ENCODE results near the gene TGM5. TPM values are rescaled to one million over a fixed set of nuclear protein-coding genes. Genes with fewer than 3 reads are reported as not detected.

Gene TGM5
- total and polyA plus RNA-seq, 2 donors (not counting 3 experiments of a cell fraction or from before 2014, with no cell fraction given): not detected

DNA sequence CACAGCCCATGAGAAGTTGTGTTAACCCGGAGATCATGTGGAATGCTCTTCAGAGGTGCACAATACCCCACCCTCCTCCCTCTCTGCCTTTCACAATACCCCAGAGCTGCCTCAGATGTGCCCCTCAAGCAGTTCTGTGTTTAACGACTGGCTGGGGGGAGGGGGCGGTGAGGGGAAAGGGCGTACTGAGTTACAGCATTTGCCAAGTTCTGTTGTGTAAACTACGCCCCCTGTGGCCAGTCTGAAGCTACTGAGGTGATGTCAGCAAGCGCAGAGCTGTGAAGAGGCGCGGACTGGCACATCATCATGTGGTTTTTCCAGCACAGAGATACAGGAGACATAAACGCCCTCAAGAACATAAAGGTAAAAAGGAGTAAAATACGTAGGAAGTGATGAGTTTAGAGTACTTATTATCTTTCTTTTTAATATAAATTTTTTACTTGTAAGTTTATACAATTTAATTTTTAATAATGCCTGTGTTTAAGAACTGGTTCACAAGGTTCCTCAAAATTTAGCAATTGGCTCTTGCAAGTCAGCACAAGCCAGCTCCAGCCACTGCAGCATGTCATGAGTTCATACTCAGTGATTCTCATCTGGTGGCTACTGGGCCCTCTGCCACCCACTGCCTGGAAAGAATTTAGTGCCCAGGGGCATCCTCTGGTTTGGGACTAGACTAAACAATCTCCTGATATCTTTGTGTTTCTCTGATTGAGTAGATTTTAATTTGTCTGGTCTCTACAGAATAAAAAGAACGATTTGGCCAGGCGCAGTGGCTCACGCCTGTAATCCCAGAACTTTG, 47.6 kb downstream of the TGM5 start:
- Histone ChIP-seq H3K9me3 (replicated peaks; ENCODE audit: control insufficient read depth, insufficient read depth, low read length) (no peaks in the 10 kb centered on the region), H3K4me1 (ENCODE audit: control insufficient read depth, extremely low read depth, insufficient read depth, low read length) (no peaks in the 10 kb centered on the region), H4K20me1 (replicated peaks; ENCODE audit: control insufficient read depth, extremely low read depth, insufficient read depth, low read length) (no peaks in the 10 kb centered on the region), H3K4me3 (replicated peaks in 1 of 3; ENCODE audit: insufficient read depth in 1 of 3, low read depth in 1 of 3, low read length in 3 of 3) (no peak overlapping the region), H2AFZ (ENCODE audit: low read depth, low read length) (no peak overlapping the region), H3K27ac (ENCODE audit: insufficient read depth, low read depth, low read length) (no peak overlapping the region), H3K9ac (replicated peaks; ENCODE audit: extremely low read depth, insufficient read depth, low read length) (no peak overlapping the region), H3K79me2 (ENCODE audit: control insufficient read depth, insufficient read depth, low read length) (no peaks in the 10 kb centered on the region), H3K4me2 (ENCODE audit: insufficient read depth, low read length) (no peak overlapping the region), H3K9me1 (replicated peaks; ENCODE audit: control insufficient read depth, extremely low read depth, insufficient read depth, low read length) (no peaks in the 10 kb centered on the region), H3K27me3 (ENCODE audit: control insufficient read depth in 2 of 2, insufficient read depth in 2 of 2, low read length in 2 of 2) (peaks cover 5 to 26% of the 10 kb centered on the region in 2 experiments), H3K36me3 (ENCODE audit: control insufficient read depth in 2 of 2, extremely low read depth in 1 of 2, insufficient read depth in 2 of 2, low read length in 2 of 2) (no peaks in the 10 kb centered on the region)
- DNase-seq (ENCODE audit: low read depth, low spot score) (peak; percentile 6), FAIRE-seq (no peak)
- CTCF ChIA-PET: interaction anchor here (0.6 to 2.4 kb wide), 8 partner anchors 10 to 66 kb away, joined by 3 to 19 read pairs (median 4); no protein-coding TSS in a partner anchor
- TF ChIP-seq, protein P1, sequence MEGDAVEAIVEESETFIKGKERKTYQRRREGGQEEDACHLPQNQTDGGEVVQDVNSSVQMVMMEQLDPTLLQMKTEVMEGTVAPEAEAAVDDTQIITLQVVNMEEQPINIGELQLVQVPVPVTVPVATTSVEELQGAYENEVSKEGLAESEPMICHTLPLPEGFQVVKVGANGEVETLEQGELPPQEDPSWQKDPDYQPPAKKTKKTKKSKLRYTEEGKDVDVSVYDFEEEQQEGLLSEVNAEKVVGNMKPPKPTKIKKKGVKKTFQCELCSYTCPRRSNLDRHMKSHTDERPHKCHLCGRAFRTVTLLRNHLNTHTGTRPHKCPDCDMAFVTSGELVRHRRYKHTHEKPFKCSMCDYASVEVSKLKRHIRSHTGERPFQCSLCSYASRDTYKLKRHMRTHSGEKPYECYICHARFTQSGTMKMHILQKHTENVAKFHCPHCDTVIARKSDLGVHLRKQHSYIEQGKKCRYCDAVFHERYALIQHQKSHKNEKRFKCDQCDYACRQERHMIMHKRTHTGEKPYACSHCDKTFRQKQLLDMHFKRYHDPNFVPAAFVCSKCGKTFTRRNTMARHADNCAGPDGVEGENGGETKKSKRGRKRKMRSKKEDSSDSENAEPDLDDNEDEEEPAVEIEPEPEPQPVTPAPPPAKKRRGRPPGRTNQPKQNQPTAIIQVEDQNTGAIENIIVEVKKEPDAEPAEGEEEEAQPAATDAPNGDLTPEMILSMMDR (IDR thresholded peaks at IDR 0.05; ENCODE audit: extremely low read depth in 1 of 2, insufficient read depth in 1 of 2, low read depth in 1 of 2, low read length in 2 of 2): peak; percentile 19 to 27
- no peak for TF ChIP-seq FOS (IDR thresholded peaks at IDR 0.05; ENCODE audit: borderline replicate concordance, insufficient read depth, low read length)
- POLR2A ChIA-PET: no interaction called here
- intact Hi-C loops (cut with micrococcal nuclease): no loop called here
- dilution Hi-C loops (cut with MboI; ENCODE audit: extremely low pct_ligation_motif_present, low sequenced_read_pairs): no loop called here
- no TSS peak for BruUV-seq (replicated peaks)

DNA sequence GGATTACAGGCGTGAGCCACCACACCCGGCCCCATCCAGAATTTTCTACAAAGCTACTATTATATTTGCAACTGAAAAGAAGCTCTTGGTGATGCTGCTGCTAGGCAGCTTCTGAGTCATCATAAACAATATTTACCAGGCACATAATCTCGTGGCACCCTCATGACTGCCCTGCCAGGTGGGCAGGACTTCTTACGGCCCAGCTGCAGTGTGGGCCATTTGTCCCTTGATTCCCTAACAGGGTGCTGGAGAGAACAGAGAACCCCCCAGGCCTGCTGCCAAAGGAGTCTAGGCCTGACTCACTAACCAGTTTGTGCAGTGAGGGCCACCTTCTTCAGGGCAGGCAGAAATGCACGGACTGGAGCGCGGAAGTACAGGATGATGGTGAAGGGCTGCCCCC, 50.8 kb downstream of the TGM5 start:
- intact Hi-C loops (cut with micrococcal nuclease) (no loop called here), dilution Hi-C loops (cut with MboI; ENCODE audit: extremely low pct_ligation_motif_present, low sequenced_read_pairs) (no loop called here)
- TF ChIP-seq, protein P2, sequence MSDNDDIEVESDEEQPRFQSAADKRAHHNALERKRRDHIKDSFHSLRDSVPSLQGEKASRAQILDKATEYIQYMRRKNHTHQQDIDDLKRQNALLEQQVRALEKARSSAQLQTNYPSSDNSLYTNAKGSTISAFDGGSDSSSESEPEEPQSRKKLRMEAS (IDR thresholded peaks at IDR 0.05; ENCODE audit: insufficient read depth, insufficient read length): no peak
- TF ChIP-seq EZH2 (IDR thresholded peaks at IDR 0.05; ENCODE audit: borderline replicate concordance, low read depth, low read length, severe bottlenecking) (no peak), MYC (IDR thresholded peaks at IDR 0.05; ENCODE audit: low read depth, low read length) (no peak), FOS (IDR thresholded peaks at IDR 0.05; ENCODE audit: borderline replicate concordance, insufficient read depth, low read length) (no peak), POLR2A (IDR thresholded peaks at IDR 0.05; ENCODE audit: low read depth, low read length) (no peak), GATA2 (IDR thresholded peaks at IDR 0.05; ENCODE audit: insufficient read depth, insufficient read length, low read depth, low read length) (no peak), JUN (IDR thresholded peaks at IDR 0.05; ENCODE audit: borderline replicate concordance, insufficient read depth, insufficient read length, low read depth) (no peak), POLR2AphosphoS5 (IDR thresholded peaks at IDR 0.05; ENCODE audit: insufficient read depth, low read depth, low read length) (no peak)
- TF ChIP-seq, protein P1 (IDR thresholded peaks at IDR 0.05; ENCODE audit: extremely low read depth in 1 of 2, insufficient read depth in 1 of 2, low read depth in 1 of 2, low read length in 2 of 2): no peak
- no peak for FAIRE-seq
- Histone ChIP-seq H4K20me1 (replicated peaks; ENCODE audit: control insufficient read depth, extremely low read depth, insufficient read depth, low read length) (no peaks in the 10 kb centered on the region), H3K27me3 (ENCODE audit: control insufficient read depth in 2 of 2, insufficient read depth in 2 of 2, low read length in 2 of 2) (peaks cover 3 to 8% of the 10 kb centered on the region in 2 experiments), H2AFZ (ENCODE audit: low read depth, low read length) (no peak overlapping the region), H3K4me1 (ENCODE audit: control insufficient read depth, extremely low read depth, insufficient read depth, low read length) (no peaks in the 10 kb centered on the region), H3K36me3 (ENCODE audit: control insufficient read depth in 2 of 2, extremely low read depth in 1 of 2, insufficient read depth in 2 of 2, low read length in 2 of 2) (no peaks in the 10 kb centered on the region), H3K9me3 (replicated peaks; ENCODE audit: control insufficient read depth, insufficient read depth, low read length) (no peaks in the 10 kb centered on the region), H3K9ac (replicated peaks; ENCODE audit: extremely low read depth, insufficient read depth, low read length) (no peak overlapping the region), H3K79me2 (ENCODE audit: control insufficient read depth, insufficient read depth, low read length) (no peaks in the 10 kb centered on the region), H3K4me3 (replicated peaks in 1 of 3; ENCODE audit: insufficient read depth in 1 of 3, low read depth in 1 of 3, low read length in 3 of 3) (no peak overlapping the region), H3K27ac (ENCODE audit: insufficient read depth, low read depth, low read length) (no peak overlapping the region), H3K9me1 (replicated peaks; ENCODE audit: control insufficient read depth, extremely low read depth, insufficient read depth, low read length) (no peaks in the 10 kb centered on the region), H3K4me2 (ENCODE audit: insufficient read depth, low read length) (no peak overlapping the region)
- no TSS peak for BruUV-seq (replicated peaks)
- no peak for DNase-seq (ENCODE audit: low read depth, low spot score)
- ChIA-PET POLR2A (interaction anchor here (0.7 kb wide), 1 partner anchor 883 kb away, joined by 3 read pairs; no protein-coding TSS in a partner anchor), CTCF (interaction anchor here (1.0 to 2.3 kb wide), 3 partner anchors 9 to 70 kb away, joined by 3 to 19 read pairs (median 5); no protein-coding TSS in a partner anchor)
